UCSD-AML1 (cell line): ENCODE results near the gene RPS16.
"Not testable (repeated sequence)": the region's sequence is repeated elsewhere in the genome, so short reads cannot be mapped to it uniquely, and the experiment has no call there.

Experiments
- DNase-seq: peaks from one replicate; lab custom pipeline; 2025; ENCODE audit not compliant: unreplicated experiment; lab: John Stamatoyannopoulos, UW

RPS16 gene

DNA sequence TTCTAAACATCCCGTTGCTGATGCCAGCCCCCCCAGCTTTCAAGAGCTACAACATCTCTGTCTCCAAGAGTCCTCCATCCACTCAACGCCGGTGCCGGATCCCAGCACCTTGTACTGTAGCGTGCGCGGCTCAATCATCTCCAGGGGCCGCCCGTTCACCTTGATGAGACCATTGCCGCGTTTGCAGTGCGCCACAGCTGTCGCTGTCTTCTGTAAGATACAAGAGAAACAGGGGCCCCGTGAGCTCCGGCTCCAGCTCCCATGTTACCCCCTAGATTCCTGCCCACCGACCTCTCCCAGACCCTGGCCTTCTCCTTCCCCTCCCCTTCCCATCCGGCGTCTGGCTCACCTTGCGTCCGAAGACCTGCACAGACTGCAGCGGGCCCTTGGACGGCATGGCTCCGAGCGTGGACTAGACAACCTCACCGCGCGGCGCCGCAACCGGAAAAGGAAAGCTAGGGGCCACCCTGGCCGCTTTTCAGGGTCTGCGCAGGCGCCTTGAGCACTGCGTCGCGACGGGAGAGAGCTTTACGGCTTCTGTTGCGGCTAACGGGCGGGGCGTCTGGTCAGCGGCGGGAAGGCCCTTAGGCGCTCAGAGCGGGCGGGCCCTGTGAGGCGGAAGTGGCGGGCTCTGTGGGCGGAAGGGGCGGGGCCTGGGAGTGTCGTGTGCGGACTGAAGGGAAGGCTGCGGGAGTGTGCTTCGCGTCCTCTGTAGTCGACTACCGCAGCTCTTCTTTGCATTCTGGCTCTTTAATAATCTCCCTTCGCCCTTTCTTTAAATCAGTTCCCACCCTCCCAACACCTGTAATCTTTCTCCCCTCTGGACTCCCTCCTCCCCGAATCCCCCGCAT is at the start of gene RPS16:
Gene RPS16 (minus strand): TSS at position 451 of the 851 bp plus-strand sequence. CDS start 54 bp downstream, at position 397.
- peak; percentile 100 for DNase-seq

DNA sequence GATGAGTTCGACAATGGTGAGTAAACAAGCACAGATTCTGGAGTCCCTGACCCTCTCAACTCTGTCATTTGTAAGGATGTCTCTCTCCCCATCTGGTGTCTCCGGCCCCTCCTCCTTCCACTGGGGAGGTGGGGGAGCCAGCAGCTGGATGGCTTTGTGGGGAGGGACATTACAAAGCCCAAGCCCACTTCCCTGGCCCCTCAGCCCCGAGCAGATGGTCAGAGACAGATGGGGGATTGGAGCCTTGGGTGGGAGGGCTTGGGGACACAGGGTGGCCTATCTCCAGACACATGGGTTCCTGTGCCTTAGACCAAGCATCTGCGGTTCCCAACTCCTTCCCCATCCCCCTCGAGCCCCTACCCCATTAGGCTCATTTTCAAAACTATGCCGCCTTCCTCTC is 47.4 kb upstream of the RPS16 start:
- no peak for DNase-seq

DNA sequence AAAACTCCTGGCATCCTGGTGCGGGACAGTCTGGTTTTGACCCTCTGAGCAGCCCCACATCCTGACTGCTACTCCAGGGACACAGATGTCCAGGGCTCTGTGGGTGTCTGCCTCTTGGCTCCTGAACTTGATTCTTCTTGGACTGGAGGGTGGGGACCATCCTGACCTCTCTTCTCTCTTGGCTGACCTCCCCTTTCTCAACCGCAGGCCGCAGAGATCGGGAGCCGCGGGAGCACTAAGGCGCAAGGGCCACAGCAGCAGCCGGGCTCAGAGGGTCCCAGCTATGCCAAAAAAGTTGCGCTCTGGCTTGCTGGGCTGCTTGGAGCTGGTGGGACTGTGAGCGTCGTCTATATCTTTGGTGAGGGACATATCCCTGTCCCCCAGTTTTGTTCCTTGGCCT is 45.9 kb upstream of the RPS16 start:
- no peak for DNase-seq

DNA sequence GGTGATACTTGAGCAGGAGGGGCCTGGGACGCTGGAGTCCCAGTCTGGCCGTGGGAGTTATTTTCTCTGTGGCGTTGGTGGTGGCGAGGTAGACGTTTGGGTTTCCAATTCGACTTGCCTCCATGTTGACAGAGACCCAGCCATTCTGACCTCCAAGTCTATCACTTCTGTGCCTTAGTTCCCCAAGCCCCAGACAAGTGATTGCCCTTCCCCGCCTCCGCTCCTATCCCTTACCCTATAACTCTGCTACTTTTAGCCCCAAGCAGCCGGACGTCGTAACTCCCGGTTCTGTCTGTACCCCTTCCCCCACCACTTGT is 45.4 kb upstream of the RPS16 start:
- no peak for DNase-seq

DNA sequence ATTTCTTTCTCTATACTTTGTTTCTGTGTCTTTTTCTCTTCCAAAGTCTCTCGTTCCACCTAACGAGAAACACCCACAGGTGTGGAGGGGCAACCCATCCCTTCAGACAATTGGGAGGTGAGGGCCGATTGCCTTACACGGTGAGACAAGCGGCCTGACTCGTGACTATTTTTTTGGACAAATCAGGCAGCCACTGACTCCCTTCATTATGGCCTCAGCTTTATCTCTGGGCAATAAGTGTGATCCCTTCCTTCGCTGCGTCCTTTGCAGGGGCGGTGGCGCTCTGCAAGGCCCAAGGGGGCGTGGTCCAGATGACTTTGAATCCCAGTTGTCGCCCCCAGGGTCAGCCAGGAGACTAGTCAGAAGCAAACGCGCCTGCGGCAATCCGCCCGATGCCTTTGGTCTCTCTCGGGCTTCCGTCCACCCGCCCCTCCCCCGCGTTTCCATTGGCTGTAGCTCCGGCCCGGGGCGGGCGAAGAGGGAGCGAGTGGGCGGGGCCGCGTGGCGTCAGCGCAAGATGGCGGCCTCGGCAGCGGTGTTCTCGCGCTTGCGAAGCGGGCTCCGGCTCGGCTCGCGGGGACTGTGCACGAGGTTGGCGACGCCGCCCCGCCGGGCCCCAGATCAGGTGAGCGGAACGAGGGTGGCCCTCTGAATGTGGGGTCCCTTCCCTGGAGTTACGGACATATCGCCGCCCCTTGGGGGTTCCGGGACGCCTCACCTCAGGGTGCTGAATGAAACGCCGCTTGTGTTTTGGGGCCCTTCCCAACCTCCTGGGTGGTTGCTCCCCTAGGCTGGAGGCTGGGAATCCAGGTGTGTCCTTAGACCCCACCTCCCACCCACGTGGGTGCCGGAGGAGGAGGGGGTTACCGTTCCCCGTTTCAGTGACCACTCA is 44.8 kb upstream of the RPS16 start, which contains the start of gene TIMM50:
Gene TIMM50 (plus strand): TSS at position 502 of the 892 bp plus-strand sequence. CDS start 16 bp downstream, at position 518.
- DNase-seq: peak; percentile 97

DNA sequence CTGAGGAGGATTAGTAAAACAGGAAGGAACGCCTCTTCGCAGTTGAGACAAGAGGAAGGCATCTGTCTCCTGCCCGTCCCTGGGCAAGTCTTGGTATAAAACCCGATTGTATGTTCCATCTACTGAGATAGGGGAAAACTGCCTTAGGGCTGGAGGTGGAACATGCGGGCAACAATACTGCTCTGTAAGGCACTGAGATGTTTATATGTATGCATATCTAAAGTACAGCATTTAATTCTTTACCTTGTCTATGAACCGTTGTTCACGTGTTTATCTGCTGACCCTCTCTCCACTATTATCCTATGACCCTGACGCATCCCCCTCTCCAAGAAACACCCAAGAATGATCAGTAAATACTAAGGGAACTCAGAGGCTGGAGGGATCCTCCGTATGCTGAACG is 44.2 kb upstream of the RPS16 start:
- DNase-seq: no peak

DNA sequence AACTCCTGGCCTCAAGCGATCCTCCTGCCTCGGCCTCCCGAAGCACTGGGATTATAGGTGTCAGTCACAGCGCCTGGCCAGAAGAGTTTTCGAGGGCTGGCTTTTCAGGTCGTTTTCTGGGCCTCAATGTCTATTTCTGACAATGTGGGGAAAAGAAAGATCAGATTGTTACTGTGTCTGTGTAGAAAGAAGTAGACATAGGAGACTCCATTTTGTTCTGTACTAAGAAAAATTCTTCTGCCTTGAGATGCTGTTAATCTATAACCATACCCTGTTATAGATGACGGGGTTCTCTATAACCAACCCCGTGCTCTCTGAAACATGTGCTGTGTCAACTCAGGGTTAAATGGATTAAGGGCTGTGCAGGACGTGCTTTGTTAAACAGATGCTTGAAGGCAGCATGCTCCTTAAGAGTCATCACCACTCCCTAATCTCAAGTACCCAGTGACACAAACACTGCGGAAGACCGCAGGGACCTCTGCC is 43.6 kb upstream of the RPS16 start:
- DNase-seq: not testable (repeated sequence)

DNA sequence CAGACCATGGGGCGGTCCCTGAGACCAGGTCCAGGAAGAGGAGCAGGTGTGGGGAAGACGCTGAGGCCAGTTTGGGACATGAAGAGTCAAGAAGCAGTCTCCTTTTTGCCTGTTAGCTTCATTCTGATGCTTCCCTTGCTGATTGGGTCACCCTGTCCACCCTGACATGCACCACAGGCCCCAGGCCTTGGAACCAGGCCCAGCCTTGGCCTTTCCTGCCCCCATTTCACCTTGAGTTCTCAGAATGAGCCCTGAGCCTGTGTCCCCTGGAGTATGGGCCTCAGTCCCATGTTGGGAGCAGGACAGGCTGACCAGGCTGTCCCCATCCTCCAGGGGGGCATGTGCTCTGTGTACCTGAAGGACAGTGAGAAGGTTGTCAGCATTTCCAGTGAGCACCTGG is 40.0 kb upstream of the RPS16 start:
- no peak for DNase-seq

DNA sequence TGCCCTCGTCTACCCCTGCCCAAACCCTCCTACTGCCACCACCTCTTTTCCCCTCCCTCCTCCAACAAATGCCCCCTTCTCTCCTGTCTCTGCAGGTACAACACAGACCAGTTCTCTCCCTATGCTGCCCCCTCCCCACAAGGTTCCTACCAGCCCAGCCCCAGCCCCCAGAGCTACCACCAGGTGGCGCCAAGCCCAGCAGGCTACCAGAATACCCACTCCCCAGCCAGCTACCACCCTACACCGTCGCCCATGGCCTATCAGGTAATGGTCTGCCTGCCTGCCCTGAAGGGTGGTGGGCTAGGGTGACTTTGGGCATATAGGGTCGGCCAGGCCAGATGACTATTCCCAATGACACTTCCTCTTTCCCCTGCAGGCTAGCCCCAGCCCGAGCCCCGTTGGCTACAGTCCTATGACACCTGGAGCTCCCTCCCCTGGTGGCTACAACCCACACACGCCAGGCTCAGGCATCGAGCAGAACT is 38.4 kb upstream of the RPS16 start:
- DNase-seq: peak; percentile 59

DNA sequence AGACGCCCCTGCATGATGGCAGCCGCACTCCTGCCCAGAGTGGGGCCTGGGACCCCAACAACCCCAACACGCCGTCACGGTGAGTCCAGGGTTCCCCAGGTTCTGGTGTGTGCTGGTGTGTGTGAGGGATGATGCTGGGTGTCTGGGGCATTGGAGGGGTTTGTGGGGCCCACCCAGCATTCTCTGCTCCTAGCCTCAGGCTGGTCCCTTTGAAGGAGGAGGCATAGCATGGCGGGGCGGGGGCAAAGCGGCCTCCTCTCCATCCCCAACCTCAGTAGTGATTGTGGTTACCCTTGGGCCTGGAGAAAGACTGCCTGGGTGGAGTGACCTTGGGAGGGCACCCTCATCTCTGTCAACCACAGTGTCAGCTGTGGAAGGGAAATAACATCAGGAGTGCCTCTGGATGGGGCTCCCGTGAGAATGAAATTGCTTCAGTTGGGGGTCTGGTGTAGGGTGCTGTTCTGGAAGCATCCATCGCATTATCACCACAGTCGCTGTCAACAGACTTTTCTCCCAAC is 37.8 kb upstream of the RPS16 start:
- no peak for DNase-seq

DNA sequence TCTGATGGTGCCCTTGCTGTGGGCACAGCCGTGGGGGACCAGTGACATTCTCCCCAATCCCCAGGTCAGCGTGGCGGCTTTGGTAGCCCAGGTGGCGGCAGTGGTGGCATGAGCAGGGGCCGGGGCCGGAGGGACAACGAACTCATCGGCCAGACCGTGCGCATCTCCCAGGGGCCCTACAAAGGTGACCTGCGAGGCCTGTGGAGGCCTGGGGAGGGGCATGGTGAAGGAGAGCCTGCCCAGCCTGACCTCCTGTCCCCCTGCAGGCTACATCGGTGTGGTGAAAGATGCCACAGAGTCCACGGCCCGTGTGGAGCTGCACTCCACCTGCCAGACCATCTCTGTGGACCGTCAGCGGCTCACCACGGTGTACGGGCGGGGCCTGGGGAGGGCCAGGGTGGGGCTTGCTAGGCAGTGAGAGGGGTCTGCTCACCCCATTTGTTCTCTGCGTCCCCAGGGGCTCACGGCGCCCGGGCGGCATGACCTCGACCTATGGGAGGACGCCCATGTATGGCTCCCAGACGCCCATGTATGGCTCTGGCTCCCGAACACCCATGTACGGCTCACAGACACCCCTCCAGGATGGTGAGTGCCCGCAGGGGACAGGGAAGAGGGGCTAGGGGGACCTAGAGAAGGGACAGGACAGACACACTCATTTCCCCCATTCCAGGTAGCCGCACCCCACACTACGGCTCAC is 37.1 kb upstream of the RPS16 start:
- DNase-seq: no peak

DNA sequence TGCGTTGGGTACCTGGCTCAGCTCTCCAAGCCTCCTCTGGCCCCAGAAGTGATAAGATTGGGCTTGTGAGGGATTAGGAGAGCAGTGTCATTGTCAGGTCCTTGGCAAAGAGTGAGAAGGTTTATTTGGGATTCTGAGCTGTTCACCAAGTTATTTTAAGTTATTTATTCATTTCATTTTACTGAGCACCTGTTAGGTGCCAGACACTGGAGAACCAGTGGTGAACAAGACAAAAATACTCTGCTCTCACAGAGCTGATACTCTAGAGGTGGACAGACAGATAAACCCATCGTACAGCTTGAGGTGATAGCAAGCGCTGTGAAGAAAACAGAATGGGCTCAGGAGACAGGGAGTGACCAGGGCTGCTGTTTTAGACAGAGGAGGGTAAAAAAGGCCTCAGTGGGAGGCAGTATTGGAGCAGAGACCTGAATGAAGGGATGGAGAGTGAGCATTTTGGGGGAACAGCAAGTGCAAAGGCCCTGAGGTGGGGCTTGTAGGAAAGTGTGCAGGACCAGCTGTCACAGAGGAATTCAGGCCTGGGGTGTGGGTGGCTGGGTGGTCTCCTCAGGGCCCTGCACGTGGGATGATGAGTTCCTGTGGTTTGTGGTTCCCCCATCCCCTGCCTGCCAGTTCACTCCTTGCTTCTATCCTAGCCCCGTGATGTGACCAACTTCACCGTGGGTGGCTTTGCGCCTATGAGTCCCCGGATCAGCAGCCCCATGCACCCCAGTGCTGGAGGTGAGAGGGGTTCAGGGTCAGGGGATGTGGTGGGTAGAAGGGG is 36.2 kb upstream of the RPS16 start:
- DNase-seq: no peak

DNA sequence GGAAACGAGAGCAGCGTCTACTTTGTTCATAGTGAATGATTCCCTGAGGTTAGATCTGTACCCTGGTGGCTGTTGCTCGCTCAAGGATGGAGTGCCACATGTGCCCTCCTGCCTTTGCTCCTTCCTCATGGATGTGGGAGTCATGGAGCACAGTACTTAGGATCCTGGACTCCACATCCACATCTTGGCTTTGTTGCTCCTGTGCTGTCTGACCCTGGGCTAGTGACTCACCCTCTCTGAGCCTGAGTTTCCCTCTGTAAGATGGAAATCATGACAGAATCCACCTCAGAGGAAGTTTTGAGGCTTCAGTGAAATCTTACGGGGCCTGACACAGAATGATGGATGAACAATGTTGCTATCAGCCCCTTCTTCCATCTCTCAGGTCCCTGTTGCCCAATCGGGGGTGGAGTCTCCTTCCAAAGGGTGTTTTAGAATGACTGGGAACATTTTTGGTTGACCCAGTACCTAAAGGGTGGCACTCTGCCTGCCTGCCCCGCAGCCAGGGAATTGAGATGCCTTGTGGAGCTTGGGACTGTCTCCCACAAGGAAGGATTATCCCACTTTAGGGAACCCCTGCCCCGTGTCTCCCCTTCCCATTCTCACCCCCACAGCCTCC is 35.1 kb upstream of the RPS16 start:
- no peak for DNase-seq

DNA sequence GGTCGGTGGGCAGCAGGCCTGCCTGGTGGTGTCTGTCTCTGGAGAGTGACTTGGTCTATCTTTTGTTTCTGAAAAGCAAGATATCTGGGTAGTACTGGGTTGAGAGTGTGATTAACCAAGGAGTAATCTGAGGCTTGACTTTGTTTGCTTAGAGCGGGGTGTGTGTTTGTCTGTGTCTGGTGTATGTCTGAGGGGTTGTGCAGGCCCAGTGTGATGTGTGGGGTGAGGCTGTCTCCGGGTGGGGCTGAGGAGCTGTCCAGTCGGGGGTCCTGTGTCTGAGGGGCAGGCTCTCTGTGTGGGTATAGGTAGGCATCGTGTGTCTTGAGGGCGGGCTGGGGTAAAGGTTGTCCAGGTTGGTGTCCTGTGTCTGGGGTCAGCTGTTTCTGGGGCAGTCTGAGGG is 33.8 kb upstream of the RPS16 start:
- no peak for DNase-seq

DNA sequence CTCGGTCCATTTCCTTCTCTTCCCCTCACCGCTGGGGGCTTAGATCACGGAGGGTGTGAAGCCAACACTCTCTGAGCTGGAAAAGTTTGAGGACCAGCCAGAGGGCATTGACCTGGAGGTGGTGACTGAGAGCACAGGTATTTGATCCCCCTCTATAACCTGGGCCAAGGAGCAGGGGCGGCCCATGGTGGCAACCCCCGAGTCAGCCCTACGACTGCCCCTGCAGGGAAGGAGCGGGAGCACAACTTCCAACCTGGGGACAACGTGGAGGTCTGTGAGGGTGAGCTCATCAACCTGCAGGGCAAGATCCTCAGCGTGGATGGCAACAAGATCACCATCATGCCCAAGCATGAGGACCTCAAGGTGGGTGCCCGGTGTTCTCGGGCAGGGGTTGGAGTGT is 33.3 kb upstream of the RPS16 start:
- DNase-seq: no peak

DNA sequence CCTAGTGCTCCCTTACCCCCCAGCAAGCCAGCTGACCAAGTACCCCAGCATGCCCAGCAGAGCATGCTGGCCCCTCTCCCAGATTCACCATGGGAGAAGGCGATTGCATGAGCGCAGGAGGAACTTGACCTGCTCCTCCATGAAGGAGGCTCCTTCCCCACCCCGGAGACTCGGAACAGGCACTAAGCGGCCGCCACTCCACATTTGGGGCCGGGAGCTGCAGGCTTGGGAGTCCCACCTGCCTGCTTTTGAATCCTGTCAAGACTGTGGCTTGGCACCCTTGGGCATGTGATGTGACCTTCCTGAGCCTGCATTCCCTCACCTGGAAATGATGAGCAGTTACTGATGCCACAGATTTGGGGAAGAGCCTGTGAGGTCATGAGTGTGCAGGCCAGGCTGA is 32.2 kb upstream of the RPS16 start:
- DNase-seq: no peak

DNA sequence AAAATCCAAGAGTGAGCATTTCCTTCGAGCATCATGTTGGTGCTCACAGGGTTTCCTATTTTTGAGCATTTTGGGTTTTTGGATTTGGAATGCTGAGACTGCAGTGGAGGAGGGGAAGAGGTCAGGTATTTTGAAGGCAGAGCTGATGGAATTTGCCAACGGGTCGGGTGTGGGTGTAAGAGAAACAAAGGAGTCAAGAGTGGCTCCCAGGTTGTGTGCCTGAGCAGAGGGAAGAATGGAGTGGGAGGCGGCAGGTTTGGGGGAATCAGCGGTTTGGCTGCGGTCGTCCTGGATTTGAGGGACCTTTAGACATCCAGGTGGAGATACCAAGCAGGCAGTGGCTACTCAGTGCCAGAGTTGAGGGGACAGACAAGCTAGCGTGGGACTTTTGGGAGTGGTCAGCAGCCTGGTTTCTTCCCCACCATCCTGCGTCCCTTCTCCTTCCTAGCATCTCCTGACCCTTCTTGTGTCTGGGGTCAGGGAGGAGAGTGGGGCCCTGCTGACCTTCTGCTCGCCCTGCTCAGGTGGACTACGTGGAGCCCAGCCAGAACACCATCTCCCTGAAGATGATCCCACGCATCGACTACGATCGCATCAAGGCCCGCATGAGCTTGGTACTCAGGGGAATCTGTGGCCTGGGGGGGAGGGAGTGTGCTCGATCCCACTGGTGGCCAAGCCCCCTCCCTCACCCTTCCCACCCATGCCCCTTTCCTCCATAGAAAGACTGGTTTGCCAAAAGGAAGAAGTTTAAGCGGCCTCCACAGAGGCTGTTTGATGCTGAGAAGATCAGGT is 30.4 kb upstream of the RPS16 start:
- DNase-seq: no peak

DNA sequence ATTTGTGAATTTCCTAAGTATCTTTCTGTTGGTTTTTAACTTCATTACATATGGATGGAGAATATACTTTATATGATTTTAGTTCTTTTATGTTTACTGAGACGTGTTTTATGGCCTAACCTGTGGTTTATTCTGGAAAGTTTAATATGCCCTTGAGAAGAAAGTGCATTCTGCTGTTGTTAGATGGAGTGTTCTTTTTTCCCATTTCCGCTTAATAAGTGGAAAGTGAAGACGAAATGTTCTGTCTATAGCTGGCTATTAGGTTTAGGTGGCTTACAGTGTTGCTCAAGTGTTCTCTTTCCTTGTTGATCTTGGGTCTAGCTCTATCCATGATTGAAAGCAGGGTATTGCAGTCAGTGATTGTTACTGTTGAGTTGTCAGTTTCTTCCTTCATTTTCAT is 27.7 kb upstream of the RPS16 start:
- DNase-seq: no peak

DNA sequence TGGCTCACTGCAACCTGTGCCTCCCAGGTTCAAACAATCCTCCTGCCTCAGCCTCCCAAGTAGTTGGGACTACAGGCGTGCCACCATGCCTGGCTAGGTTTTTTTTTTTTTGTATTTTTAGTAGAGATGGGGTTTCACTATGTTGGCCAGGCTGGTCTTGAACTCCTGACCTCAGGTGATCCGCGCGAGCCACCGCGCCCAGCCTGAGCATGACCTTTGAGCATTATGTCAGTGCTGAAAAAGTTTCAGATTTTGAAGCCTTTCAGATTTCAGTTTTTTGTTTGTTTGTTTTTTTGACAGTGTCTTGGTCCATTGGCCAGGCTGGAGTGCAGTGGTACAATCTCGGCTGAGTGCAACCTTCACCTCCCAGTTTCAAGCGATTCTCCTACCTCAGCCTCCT is 15.5 kb upstream of the RPS16 start:
- not testable (repeated sequence) for DNase-seq
